ENCODE results near the gene PILRA. TPM values are rescaled to one million over a fixed set of nuclear protein-coding genes. Genes with fewer than 3 reads are reported as not detected.
A peak's percentile ranks its signal among the peaks of the same experiment; 100 is the strongest.

The PILRA gene
- total and polyA plus RNA-seq, 10 of the 15 experiments (the other 5 are each of a cell fraction or from before 2014, with no cell fraction given), result 6.6 to 43.3 (median 11.5) TPM

DNA sequence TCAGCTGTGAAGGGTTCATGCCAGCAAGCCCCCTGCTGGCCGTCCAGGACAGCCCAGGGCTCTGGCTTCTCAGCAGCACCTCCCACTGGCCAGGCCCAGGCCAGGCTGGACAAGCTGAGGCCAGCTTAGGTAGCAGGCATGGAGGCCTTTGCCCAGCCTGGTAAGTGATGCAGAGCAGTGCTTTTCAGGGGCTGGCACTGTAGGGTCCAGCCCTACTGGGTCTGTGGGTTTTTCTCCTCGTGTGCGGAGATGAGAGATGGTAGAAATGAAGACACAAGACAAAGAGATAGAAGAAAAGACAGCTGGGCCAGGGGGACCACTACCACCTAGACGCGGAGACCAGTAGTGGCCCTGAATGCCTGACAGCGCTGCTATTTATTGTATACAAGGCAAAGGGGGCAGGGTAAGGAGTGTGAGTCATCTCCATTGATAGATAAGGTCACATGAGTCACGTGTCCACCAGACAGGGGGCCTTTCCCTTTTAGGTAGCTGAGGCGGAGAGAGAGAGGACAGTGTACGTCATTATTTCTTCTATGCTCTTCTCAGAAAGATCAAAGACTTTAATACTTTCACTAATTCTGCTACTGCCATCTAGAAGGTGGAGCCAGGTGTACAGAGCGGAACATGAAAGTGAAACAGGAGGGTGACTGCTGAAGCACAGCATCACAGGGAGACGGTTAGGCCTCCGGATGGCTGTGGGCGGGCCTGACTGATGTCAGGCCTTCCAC is 28.6 kb upstream of the PILRA start (continued):
- 0 out of 2 replicates have a peak, but pooled peaks have one; percentile 30 for TF ChIP-seq MEF2A (IDR thresholded peaks at IDR 0.05; ENCODE audit: insufficient read depth, low read depth, low read length)
- TF ChIP-seq CREB1 (IDR thresholded peaks at IDR 0.05; ENCODE audit: low read depth), result peak; percentile 75
- TF ChIP-seq POLR2AphosphoS5 (IDR thresholded peaks at IDR 0.05; ENCODE audit: low read length), result peak; percentile 74
- TF ChIP-seq SP1 (IDR thresholded peaks at IDR 0.05; ENCODE audit: low read depth, low read length), result peak; percentile 35
- 0 out of 2 replicates have a peak, but pooled peaks have one; percentile 43 for TF ChIP-seq TCF12 (IDR thresholded peaks at IDR 0.05; ENCODE audit: low read depth, low read length)
- TF ChIP-seq, protein P1, sequence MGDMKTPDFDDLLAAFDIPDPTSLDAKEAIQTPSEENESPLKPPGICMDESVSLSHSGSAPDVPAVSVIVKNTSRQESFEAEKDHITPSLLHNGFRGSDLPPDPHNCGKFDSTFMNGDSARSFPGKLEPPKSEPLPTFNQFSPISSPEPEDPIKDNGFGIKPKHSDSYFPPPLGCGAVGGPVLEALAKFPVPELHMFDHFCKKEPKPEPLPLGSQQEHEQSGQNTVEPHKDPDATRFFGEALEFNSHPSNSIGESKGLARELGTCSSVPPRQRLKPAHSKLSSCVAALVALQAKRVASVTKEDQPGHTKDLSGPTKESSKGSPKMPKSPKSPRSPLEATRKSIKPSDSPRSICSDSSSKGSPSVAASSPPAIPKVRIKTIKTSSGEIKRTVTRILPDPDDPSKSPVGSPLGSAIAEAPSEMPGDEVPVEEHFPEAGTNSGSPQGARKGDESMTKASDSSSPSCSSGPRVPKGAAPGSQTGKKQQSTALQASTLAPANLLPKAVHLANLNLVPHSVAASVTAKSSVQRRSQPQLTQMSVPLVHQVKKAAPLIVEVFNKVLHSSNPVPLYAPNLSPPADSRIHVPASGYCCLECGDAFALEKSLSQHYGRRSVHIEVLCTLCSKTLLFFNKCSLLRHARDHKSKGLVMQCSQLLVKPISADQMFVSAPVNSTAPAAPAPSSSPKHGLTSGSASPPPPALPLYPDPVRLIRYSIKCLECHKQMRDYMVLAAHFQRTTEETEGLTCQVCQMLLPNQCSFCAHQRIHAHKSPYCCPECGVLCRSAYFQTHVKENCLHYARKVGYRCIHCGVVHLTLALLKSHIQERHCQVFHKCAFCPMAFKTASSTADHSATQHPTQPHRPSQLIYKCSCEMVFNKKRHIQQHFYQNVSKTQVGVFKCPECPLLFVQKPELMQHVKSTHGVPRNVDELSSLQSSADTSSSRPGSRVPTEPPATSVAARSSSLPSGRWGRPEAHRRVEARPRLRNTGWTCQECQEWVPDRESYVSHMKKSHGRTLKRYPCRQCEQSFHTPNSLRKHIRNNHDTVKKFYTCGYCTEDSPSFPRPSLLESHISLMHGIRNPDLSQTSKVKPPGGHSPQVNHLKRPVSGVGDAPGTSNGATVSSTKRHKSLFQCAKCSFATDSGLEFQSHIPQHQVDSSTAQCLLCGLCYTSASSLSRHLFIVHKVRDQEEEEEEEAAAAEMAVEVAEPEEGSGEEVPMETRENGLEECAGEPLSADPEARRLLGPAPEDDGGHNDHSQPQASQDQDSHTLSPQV (IDR thresholded peaks at IDR 0.05), result peak; percentile 63; the same call in 1 of the 2 replicates
- TF ChIP-seq ATF7 (IDR thresholded peaks at IDR 0.05; ENCODE audit: low read depth), result peak; percentile 99
- TF ChIP-seq HDGF (IDR thresholded peaks at IDR 0.05), result peak; percentile 63
- TF ChIP-seq JUNB (IDR thresholded peaks at IDR 0.05), result peak; percentile 78
